Raji (cell line): ENCODE data around the gene CALD1.

Experiments
- POLR2A ChIP-seq: IDR thresholded peaks from 2 replicates; pipeline ENCODE4 v1.6.1; 2011; ENCODE audit warnings: low read depth, low read length, control low read depth; ENCODE audit not compliant: insufficient read depth

Gene CALD1

DNA sequence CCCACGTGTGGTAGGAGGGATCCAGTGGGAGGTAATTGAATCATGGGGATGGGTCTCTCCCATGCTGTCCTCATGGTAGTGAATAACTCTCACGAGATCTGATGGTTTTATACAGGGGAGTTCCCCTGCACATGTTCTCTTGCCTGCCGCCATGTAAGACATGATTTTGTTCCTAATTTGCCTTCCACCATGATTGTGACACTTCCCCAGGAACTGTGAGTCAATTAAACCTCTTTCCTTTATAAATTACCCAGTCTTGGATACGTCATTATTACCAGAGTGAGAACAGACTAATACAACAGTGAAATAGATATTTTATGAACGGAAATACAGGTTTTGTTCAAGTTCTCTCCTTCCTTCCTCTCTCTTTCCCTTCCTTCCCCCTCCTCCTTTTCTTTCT, 15.8 kb downstream of the CALD1 start:
- no peak for TF ChIP-seq POLR2A

DNA sequence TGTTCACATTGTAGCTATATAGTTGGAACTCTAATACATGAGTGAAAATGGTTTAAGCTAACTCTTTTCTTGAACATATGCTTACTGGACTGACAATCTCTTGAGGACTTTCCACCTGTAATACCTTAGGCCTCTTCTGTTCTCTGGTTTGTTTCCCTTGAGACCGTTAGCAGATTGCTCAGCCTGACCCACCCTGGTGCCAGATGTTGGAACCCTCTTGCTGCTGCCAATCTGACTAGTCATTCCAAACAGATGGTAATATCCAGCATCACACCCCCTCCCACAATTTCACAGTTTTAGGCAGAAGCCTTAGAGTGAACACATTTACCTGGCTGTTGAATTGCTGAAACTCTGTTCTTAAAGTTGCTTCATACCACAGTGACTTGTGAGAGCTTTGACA, 18.7 kb downstream of the CALD1 start:
- no peak for TF ChIP-seq POLR2A

GRCh38 chr7:134799377-134799776, 19.9 kb downstream of the CALD1 start:
- TF ChIP-seq POLR2A: no peak

DNA sequence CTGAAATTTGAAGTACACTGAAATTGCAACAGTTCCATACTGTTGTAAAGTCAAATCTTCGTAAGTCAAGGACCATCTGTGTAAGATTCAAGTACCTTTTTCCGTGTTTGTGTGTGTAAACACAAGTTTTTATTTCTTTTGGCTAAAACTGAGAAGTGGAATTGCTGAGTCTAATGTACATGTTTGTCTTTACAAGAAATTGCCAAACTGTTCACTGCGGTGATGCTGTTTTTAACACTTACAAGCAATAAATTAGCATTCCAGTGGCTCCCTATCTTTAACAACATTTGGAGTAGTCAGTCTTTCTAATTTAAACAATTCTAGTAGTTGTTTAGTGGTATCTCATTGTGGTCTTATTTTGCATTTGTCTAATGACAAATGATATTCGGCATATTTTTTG, 23.3 kb downstream of the CALD1 start:
- no peak for TF ChIP-seq POLR2A

GRCh38 chr7:134804351-134804750, 24.9 kb downstream of the CALD1 start:
- TF ChIP-seq POLR2A: no peak

DNA sequence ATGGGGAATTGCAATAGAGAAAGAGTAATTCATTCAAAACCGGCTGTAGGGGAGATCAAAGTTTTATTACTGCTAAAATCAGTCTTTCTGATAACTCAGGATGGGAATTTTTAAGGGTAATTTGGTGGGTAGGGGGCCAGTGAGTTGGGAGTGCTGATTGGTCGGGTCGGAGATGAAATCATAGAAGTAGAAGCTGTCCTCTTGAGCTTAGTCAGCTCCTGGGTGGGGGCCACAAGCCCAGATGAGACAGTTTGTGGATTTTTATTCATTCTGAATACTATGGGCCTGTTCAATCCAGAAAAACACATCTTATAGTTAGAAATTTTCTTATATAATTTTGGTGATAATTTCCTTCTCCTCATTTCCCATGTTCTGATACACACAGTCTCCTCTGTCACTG, 25.4 kb downstream of the CALD1 start:
- TF ChIP-seq POLR2A: no peak

DNA sequence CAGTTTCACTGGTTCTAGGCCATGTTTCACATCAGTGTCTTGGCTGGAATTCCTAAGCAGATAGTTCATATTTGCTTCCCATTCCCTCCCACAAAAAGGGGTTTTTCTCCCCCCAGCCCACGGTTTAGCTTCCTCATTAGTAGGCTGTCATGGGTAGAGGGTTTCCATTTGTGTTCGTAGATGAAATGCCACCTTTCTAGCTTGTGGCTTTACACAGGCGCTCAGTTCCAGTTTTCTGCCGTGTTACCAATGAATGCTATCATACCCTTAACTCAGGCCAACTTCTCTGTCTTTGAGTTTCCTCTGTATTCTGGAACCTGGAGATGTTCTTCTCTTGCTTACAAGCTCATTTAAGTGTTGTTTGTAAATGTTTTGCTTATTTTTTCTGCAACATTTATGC, 26.8 kb downstream of the CALD1 start:
- no peak for TF ChIP-seq POLR2A

GRCh38 chr7:134809616-134810015, 30.2 kb downstream of the CALD1 start:
- no peak for TF ChIP-seq POLR2A

DNA sequence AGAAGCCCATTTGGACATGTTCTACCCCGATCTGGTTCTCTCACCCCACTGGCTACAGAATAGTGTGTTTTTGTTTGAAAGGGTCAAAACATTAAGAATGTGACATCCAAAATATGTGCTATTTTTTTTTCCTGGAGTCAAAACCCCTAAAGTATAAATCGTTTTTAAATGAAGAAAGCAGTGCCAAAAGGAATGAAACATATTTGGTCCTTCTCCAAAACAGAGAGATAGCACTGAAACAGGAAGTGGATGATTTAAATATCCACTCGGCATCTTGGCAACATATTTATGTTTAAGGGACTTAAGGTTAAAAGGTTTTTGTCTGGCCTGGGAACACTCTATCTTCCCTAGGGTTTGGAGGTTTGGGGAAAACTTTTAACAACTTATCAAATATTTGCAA, 32.3 kb downstream of the CALD1 start:
- no peak for TF ChIP-seq POLR2A

- TF ChIP-seq POLR2A: no peak
Measured at GRCh38 chr7:134813663-134814396, 34.4 kb downstream of the CALD1 start.

GRCh38 chr7:134814730-134815364, 35.4 kb downstream of the CALD1 start:
- no peak for TF ChIP-seq POLR2A

GRCh38 chr7:134818613-134819345, 39.3 kb downstream of the CALD1 start:
- TF ChIP-seq POLR2A: no peak

GRCh38 chr7:134819401-134819800, 40.0 kb downstream of the CALD1 start:
- no peak for TF ChIP-seq POLR2A

DNA sequence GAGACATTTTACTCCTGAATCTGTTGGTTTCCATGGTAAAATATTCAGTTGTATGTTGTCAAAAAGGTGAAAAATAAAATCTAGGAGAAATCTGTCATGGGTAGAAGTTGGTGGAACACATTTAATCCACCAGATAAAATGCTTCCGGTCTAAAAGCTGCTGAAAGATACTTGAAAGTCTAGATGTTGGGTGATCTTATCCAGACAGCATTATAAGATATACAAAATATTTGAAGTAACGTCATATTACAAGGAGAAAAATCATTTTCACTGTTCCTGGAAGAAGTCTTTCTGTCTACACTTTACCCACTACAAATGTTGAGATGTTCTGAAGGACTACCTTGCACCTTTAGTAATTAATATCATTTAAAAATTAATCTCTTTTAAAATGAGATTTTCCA, 40.9 kb downstream of the CALD1 start:
- TF ChIP-seq POLR2A: no peak

DNA sequence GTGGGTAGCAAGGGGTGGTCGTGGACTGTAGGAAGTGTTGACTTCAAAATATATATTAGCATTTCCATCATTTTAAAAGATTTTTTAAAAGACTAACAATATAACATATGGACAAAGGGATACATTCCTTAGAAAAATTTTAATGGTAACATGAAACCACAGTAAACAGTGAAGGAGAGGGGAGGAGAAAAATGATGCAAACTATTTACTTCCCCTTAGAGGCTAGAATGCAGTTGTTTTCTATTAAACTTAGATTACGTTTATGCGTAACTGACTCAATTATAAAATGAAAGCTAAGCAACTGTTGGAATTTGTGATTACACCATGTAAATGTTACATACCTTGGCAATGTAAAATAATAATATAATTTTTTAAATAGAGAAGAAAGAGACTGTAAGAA, 41.3 kb downstream of the CALD1 start:
- no peak for TF ChIP-seq POLR2A

DNA sequence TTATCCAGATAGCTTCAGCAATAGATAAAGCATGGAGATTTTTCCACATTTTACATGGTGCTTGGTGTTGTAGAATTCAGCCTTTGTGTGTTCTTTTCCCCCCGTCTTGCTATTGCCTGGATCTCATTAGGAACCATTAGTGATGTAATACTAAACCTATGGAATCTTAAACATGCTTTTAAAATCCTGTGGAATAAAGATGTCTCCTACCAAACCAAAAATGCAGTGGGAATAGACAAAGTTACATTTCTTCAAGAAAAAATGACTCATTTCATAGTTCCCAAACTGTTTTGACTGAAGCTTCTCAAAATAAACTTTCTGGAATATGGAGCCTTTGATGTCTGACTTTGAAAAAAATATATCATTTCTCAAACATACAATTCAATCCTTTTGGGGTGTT, 44.0 kb downstream of the CALD1 start:
- no peak for TF ChIP-seq POLR2A
